GM19240 (cell line): Measurements from ENCODE around the gene ARRB2.

Source experiments
- DNase-seq: peaks from one replicate; pipeline ENCODE4 v3.0.0; 2011; ENCODE audit warnings: low spot score; ENCODE audit not compliant: insufficient read length

The ARRB2 gene

DNA sequence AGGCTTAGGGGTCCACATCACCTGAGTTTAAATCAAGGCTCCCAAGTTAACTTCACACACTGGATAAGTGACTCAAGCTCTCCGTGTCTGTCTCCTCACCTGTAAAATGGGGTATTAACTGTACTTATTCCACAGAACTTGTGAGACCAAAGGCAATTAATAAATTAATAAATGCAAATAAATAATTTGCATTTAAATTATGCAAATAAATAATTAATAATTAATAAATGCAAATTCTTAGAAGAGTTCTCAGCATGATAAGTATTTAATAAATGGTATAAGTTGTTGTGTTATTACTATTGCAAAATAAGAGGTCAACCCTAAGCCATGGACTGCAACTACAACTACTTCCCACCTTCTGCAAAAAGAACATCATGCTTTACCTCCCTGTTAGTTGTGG lies 43.0 kb downstream of the ARRB2 start:
- no peak for DNase-seq

DNA sequence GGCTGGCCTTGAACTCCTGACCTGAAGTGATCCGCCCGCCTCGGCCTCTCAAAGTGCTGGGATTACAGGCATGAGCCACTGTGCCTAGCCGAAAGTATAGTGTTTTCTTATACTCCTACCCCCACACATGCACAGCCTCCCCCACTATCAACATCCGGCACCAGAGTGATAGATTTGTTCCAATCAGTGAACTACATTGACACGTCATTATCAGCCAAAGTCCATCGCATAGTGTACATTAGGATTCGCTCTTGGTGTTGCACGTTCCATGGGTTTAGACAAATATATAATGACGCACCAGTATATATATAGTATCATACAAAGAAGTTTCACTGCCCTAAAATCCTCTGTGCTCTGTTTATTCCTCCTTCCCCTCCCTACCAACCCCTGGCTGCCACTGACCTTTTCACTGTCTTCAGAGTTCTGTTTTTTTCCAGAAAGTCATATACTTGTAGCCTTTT lies 49.4 kb downstream of the ARRB2 start:
- DNase-seq: no peak

DNA sequence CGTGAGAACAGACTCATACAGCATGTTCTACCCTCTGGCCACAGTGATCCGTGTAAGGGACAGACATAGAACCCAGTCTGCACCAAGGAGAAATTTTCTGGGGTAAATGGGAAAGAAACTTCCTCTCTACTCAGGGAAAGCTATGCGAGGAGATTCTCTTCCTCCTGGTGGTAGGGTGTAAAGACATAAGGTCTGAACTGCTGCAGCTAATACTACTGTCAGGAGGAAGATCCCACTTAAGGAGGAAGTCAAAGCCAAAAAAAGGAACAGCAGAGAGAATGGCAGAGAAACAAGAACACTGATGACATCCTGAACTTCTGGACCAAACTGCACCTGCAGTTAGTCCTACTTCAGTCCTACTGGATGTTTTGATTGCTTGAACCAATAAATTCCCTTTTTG lies 54.2 kb downstream of the ARRB2 start:
- no peak for DNase-seq

DNA sequence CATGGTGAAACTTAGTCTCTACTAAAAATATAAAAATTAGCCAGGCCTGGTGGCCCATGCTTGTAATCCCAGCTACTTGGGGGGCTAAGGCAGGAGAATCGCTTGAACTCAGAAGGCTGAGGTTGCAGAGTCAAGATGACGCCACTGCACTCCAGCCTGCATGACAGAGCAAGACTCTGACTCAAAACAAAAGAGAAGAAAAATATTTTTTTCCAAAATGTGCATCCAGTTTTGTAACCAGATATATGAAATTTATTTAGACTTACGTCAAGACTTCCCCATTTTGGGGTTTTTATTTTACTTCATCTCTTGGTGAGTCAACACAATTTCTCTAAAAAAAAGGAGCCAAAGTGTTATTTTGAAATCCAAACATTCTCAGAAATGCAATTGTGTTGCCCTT lies 55.8 kb downstream of the ARRB2 start:
- no peak for DNase-seq

DNA sequence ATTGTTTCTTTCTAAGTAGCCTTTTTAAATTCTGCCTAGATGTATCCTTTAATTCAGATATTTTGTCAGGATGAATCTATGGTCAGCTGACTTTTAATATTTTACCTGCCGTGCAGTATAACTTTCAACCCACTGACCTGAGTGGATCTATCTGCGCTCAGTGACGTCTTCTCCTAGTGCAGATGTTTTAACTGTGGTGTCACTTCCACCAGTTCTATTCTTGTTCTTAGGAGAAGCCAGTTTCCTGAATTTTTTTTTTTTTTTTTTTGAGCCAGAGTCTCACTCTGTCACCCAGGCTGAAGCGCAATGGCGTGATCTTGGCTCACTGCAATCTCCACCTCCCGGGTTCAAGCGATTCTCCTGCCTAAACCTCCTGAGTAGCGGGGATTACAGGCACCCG lies 56.3 kb downstream of the ARRB2 start:
- DNase-seq: no peak

DNA sequence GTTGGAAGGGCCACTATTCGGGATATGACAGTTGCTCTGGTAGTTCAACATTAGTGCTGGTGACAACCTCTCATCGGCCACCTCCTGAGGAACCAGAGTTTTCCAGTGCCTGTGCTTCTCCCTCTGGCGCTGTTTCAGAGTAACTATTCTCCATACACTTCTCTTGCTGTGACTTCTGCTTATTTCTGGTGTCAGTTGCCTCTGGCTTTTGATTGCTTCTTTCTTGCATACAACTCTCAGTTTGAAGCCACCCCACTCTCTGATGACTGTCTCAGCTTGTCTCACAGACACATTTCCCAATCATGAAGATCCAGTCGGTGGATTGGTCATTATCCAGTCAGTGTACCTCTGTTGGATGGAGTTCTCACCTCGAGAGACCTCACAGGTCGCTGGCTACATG lies 57.9 kb downstream of the ARRB2 start:
- DNase-seq: no peak

DNA sequence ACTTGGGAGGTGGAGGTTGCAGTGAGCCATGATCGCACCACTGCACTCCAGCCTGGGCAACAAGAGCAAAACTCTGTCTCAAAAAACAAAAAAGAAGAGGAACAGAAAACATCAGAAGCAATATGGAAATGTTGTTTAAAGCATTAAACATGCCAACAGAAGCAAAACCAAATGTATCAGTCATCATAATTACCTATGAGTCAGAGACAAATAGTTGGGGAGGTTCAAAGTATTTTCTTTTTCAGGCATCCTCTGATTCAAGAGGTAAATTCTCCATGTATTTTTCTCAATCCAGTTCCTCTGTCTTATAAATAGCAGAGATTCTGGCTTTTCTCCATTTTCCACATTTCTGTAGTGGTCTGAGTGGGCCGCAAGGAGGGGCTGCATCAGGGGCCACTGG lies 59.2 kb downstream of the ARRB2 start:
- DNase-seq: no peak
